ENCODE measurements around the gene USP30. TPM values are rescaled to one million over a fixed set of nuclear protein-coding genes. Genes with fewer than 3 reads are reported as not detected.

The USP30 gene, protein sequence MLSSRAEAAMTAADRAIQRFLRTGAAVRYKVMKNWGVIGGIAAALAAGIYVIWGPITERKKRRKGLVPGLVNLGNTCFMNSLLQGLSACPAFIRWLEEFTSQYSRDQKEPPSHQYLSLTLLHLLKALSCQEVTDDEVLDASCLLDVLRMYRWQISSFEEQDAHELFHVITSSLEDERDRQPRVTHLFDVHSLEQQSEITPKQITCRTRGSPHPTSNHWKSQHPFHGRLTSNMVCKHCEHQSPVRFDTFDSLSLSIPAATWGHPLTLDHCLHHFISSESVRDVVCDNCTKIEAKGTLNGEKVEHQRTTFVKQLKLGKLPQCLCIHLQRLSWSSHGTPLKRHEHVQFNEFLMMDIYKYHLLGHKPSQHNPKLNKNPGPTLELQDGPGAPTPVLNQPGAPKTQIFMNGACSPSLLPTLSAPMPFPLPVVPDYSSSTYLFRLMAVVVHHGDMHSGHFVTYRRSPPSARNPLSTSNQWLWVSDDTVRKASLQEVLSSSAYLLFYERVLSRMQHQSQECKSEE
- 10 to 100 TPM in 1 of 2 experiments, 1 to 10 TPM in 1; 9.8 to 12.1 TPM for total RNA-seq
- polyA plus RNA-seq = 10 to 100 TPM in 2 of 3 donors, 1 to 10 TPM in 1; 9.8 to 11.5 (median 10.2) TPM
- 9.0 to 23.0 (median 15.7) reads per million in 6 experiments for total RNA-seq

DNA sequence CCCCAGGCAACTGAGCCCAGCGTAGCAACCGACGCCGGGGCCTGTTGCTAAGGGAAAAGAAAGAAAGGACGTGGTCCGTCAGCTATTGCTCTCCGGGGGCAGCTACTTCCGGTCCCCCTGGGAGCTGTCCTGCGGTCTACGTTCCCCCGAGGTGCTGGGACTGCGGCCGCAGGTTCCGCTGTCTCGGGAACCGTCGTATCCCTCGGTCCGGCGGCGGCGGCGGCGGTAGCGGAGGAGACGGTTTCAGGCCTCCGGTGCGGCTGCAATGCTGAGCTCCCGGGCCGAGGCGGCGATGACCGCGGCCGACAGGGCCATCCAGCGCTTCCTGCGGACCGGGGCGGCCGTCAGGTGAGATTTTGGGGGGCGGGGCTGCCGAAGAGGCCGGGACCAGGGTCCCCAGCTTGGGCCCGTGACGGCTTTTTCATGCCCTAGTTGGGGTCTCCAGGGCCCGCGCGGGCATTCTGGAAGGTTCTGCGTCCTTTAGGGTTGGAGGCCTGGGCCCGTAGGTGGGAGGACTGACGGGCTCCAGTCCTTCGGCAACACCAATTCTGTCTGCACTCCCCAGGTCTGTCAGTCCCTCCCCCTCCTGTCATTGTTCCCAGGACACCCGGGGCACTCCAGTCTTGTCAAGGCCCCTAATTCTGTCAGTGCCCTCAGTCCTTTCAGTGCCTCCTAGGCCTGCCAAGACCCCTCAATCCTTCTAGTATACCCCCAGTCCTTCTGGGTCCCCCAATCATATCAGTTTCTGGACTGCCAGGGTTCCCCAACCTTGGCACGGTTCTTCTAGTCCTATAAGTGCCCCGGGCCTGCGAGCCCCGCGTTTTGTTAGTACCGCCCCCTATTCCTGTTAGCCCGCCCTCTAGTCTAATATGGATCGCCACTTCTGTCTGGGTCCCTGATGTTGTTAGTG is at the start of gene USP30:
Gene USP30 (plus strand): TSS at position 163 of the 910 bp plus-strand sequence. CDS start 103 bp downstream, at position 266.
- ATAC-seq (peak; percentile 73 to 80), DNase-seq (peak; percentile 69 to 92 (median 82))
- Mint-ChIP-seq H3K4me1 (peaks cover 7 to 28% (median 20%) of the 10 kb centered on the region in 4 donors), H3K9me3 (no peaks in the 10 kb centered on the region), H3K36me3 (peaks cover 0 to 14% (median 3%) of the 10 kb centered on the region in 3 donors), H3K4me3 (peak within 1 kb of the TSS; percentile 92 to 98 (median 96)), H3K27ac (peak within 1 kb of the TSS; percentile 93 to 99 (median 96)), H3K27me3 (no peaks in the 10 kb centered on the region)
- POLR2A ChIA-PET = interaction anchor here (0.7 to 1.5 kb wide), 9 partner anchors 32 to 521 kb away, joined by 3 to 8 read pairs (median 3); partner anchors contain the start of genes ALKBH2, ISCU, MMAB and MVK

DNA sequence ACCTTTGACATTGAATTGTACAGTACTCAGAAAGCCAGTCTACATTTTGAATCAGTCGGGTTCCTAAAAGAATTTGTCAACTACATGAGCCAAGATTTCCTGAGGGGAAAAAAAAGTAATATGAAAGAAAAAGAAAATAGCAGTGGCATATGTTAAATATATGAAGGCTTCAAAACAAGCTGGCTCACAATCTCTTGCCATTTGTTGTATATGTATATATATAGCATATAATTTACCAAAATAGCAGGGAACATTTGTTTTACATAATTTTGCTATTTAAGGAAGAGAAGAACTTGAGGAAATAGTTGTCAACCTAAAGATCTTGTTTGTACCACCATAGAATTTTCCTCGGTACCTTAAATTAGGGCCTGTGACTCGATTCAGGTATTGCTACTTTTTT is 48.4 kb upstream of the USP30 start:
- Mint-ChIP-seq H3K9me3 (no peaks in the 10 kb centered on the region), H3K36me3 (no peaks in the 10 kb centered on the region), H3K4me1 (peaks cover 0 to 1% (median 0%) of the 10 kb centered on the region in 4 donors), H3K4me3 (no peak overlapping the region), H3K27me3 (peaks cover 8 to 31% (median 14%) of the 10 kb centered on the region in 5 donors), H3K27ac (no peak overlapping the region)
- ATAC-seq (no peak), DNase-seq (no peak)
- POLR2A ChIA-PET = no interaction called here

DNA sequence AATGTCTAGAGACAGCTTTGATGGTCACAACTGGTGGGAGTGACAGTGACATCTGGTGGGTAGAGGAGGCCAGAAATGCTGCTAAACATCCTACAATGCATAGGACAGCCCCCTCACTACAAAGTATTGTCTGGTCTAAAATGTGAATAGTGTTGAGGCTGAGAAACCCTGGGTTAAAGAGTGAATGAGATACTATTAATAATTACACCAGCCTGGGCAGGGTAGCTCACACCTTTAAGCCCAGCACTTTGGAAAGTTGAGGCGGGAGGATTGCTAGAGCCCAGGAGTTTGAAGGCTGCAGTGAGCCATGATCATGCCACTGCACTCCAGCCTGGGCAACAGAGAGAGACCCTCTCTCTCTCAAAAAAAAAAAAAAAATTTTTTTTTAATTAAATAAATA is 42.6 kb upstream of the USP30 start:
- POLR2A ChIA-PET = interaction anchor here (0.7 kb wide), 1 partner anchor 9 kb away, joined by 3 read pairs; no protein-coding TSS in a partner anchor
- H3K4me3 Mint-ChIP-seq = no peak overlapping the region
- H3K36me3 Mint-ChIP-seq = peaks cover 0 to under 1% (median 0%) of the 10 kb centered on the region in 3 donors
- DNase-seq = no peak
- peaks cover 13 to 49% (median 28%) of the 10 kb centered on the region in 5 donors for H3K27me3 Mint-ChIP-seq
- no peak overlapping the region for H3K27ac Mint-ChIP-seq
- peaks cover 0 to 1% (median 0%) of the 10 kb centered on the region in 4 donors for H3K4me1 Mint-ChIP-seq
- ATAC-seq = no peak
- H3K9me3 Mint-ChIP-seq = no peaks in the 10 kb centered on the region

DNA sequence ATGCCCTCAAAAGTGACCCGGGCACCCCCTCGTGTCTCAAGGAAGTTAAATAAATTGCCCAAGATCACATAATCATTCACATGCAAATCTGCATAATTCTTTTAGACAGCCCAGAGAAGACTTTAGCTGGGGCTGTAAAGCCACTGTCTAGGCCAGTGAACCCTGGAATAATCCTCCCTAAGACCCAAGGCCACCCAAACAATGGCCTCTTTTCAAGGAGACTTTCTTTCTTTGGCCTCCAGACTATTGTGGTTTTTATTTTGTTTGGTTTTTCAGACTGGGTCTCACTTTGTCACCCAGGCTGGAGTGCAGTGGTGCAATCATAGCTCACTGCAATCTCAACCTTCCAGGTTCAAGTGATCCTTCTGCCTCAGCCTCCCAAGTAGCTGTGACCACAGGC is 42.1 kb upstream of the USP30 start:
- H3K27me3 Mint-ChIP-seq = peaks cover 16 to 51% (median 29%) of the 10 kb centered on the region in 5 donors

DNA sequence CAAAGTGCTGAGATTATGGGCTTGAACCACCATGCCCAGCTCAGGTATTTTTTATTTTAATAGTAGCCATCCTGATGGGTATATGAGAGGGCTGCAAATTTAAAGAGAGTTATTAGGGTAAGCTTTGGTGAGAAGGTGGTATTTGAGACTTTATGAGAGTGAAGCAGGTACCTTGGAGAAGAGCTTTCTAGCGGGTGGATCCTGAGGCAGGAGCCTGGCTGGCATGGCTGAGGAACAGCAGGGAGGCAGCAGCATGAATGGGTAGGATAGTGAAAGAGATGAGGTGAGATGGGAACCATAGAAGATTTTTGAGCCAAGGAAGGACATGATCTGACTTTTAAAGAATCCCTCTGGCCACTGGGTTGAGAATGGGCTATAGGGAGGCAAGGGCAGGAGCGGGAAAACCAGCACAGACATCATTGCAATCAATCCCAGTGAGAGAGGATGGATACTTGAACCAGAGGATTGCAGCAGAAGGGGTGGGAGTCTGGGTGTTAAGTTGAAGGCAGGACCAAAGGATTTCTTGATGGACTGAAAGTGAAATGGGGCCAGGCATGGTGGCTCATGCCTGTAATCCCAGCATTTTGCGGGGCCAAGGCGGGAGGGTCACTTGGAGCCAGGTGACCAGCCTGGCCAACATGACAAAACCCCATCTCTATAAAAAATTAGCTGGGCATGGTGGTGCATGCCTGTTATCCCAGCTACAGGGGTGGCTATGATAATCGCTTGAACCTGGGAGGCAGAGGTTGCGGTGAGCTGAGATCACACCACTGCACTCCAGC is 37.2 kb upstream of the USP30 start:
- Mint-ChIP-seq H3K4me1 (no peaks in the 10 kb centered on the region), H3K4me3 (no peak overlapping the region), H3K27me3 (peaks cover 23 to 46% (median 42%) of the 10 kb centered on the region in 5 donors)

More for the DNA sequence above, 42.1 kb upstream of the USP30 start:
- peaks cover 0 to 4% (median 0%) of the 10 kb centered on the region in 3 donors for H3K36me3 Mint-ChIP-seq
- H3K27ac Mint-ChIP-seq = no peak overlapping the region
- no peaks in the 10 kb centered on the region for H3K9me3 Mint-ChIP-seq
- POLR2A ChIA-PET = interaction anchor here (0.7 kb wide), 1 partner anchor 8 kb away, joined by 3 read pairs; no protein-coding TSS in a partner anchor
- no peak for ATAC-seq
- H3K4me3 Mint-ChIP-seq = peak overlapping the region in 1 of 10 donors; percentile 10
- no peak for DNase-seq
- H3K4me1 Mint-ChIP-seq = peaks cover 0 to 1% (median 0%) of the 10 kb centered on the region in 4 donors

DNA sequence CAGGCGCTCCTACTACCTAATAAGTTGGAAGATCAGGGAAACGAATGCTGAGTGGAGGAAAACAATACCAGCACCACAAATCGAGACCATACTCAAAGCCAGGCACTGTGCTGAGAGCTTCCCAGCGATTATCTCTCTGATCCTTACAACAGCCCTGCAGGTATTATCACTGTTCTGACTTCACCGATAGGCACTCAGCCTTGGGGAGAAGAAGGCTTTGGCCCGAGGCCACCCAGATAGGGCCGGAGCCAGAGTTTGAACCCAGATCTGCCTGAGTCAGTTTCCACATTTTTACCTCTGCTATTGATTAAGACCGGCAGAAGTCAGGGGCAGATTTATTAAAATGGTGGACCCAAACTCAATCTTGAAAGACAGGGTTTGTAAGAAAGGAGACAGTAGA is 36.4 kb upstream of the USP30 start:
- Mint-ChIP-seq H3K9me3 (peaks cover 0 to 2% (median 0%) of the 10 kb centered on the region in 9 donors), H3K4me3 (no peak overlapping the region), H3K27ac (no peak overlapping the region), H3K36me3 (peaks cover 0 to 4% (median 0%) of the 10 kb centered on the region in 3 donors), H3K27me3 (peaks cover 28 to 53% (median 47%) of the 10 kb centered on the region in 5 donors), H3K4me1 (peaks cover 0 to 4% (median 2%) of the 10 kb centered on the region in 4 donors)
- DNase-seq (no peak), ATAC-seq (no peak)
- POLR2A ChIA-PET = no interaction called here

More for the DNA sequence above, 37.2 kb upstream of the USP30 start:
- peaks cover 0 to 2% (median 0%) of the 10 kb centered on the region in 9 donors for H3K9me3 Mint-ChIP-seq
- DNase-seq (no peak), ATAC-seq (no peak)
- H3K27ac Mint-ChIP-seq = peak overlapping the region in 1 of 10 donors; percentile 82
- peaks cover 0 to 4% (median 0%) of the 10 kb centered on the region in 3 donors for H3K36me3 Mint-ChIP-seq
- POLR2A ChIA-PET = interaction anchor here (1.1 kb wide), 1 partner anchor 8 kb away, joined by 4 read pairs; no protein-coding TSS in a partner anchor

DNA sequence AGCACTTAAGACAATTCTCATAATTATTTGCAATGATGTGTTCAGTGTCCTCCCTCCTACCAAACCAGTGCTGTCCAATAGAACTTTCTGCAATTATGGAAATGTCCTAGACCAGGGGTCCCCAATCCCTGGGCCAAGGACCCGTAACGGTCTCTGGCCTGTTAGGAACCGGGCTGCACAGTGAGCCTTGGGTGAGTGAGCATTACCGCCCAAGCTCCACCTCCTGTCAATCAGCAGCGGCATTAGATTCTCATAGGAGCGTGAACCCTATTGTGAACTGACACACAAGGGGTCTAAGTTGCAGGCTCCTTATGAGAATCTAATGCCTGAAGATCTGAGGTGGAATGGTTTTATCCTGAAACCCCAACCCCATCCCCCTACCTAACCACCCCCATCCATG is 35.4 kb upstream of the USP30 start:
- Mint-ChIP-seq H3K36me3 (peaks cover 0 to 10% (median under 1%) of the 10 kb centered on the region in 3 donors), H3K27me3 (peaks cover 28 to 53% (median 49%) of the 10 kb centered on the region in 5 donors), H3K4me3 (no peak overlapping the region), H3K9me3 (peaks cover 0 to 3% (median 0%) of the 10 kb centered on the region in 9 donors), H3K27ac (peak overlapping the region in 1 of 10 donors; percentile 56), H3K4me1 (peaks cover 0 to 5% (median 2%) of the 10 kb centered on the region in 4 donors)
- ATAC-seq = no peak
- DNase-seq = no peak
- POLR2A ChIA-PET = no interaction called here

DNA sequence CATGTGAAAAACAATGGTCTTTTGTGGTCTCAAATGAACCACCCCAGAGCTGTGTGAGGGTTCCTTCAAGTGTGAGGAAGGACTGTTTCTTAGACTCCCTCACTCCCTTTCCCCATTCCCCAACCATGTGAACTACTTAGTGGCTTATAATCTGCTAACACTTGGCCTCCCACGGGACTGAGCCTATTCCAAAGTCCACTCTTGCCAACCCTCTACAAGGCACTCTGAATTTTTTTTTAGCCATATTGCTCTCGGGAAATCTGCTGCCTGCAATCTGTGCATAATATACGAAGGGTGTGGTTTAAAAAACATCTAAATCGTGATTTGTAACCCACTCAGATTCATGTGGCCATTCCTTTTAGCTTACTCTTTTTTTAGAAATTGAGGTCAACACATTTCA is 34.1 kb upstream of the USP30 start:
- peaks cover 0 to 10% (median 2%) of the 10 kb centered on the region in 3 donors for H3K36me3 Mint-ChIP-seq
- H3K9me3 Mint-ChIP-seq = peaks cover 0 to 4% (median 0%) of the 10 kb centered on the region in 9 donors
- no peak overlapping the region for H3K4me3 Mint-ChIP-seq
- H3K4me1 Mint-ChIP-seq = peaks cover 0 to 5% (median 2%) of the 10 kb centered on the region in 4 donors
- POLR2A ChIA-PET = interaction anchor here (0.5 kb wide), 1 partner anchor 8 kb away, joined by 3 read pairs; no protein-coding TSS in a partner anchor
- ATAC-seq (no peak), DNase-seq (no peak)
- H3K27ac Mint-ChIP-seq = no peak overlapping the region
- H3K27me3 Mint-ChIP-seq = peaks cover 30 to 65% (median 54%) of the 10 kb centered on the region in 5 donors

DNA sequence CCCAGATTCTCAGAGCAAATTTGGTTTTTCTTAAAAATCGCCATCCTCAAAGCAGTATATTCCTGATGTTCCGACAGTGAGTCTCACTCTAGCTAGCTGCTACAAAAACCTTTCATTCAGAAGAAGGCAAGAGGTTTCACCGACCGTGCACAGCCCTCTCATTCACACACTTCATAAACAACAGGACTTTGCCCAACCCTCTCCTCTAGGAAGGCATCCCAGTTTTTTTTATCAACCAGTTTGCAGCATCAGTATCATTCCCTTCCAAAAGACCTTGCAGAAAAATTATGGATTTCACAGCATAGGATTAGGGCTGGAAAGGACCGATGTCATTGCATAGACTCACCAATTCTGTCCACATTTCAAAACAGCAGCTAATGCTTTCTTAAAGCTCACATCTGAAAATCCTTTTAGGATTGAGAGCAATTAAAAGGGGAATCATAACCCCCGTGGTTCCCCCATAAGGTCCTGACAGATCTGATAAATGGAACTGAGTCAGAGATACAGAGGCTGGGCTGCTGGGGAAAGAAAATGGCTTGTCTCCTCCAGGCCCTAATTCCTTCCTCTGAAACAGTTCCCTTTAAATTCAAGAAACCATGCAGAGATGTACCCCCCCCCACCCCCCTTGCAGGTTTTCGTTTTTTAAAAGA is 32.1 kb upstream of the USP30 start:
- no peak for DNase-seq
- peaks cover 26 to 57% (median 46%) of the 10 kb centered on the region in 5 donors for H3K27me3 Mint-ChIP-seq
- H3K9me3 Mint-ChIP-seq = peaks cover 0 to 4% (median 0%) of the 10 kb centered on the region in 9 donors
- POLR2A ChIA-PET = no interaction called here
- peak overlapping the region in 1 of 10 donors; percentile 28 for H3K4me3 Mint-ChIP-seq
- no peak overlapping the region for H3K27ac Mint-ChIP-seq
- ATAC-seq = no peak
- H3K36me3 Mint-ChIP-seq = peaks cover 0 to 6% (median 2%) of the 10 kb centered on the region in 3 donors
- peaks cover 0 to 5% (median 2%) of the 10 kb centered on the region in 4 donors for H3K4me1 Mint-ChIP-seq

DNA sequence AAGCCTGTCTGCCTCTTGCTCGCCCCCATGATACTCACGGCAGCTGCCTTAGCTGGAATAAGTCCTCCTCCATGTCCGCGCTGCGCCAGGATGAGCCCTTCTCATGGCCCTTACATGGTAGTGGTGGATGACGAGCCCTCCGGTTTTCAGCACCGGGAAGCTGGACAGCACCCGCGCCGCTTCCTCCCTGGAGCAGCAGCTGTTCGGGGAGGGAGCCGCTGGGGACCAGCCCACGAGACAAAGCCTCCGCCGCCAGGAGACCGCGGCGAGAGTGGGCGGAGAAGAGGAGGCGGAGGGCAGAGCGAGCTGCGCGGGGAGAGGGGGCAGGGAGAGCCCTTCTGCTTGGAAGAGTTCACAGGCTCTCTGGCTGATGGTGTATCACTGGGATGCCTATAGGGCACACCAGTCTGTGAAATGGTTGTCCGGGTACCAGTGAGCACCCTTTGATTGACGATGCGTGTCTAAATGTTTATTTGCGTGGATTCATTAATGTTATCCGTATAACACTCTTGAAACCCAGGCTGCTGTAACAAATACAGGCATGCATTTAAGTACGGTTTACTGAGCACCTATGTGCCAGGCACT is 31.5 kb upstream of the USP30 start, which contains the start of gene SVOP:
Gene SVOP (minus strand): TSS at position 273 of the 585 bp plus-strand sequence. CDS start 200 bp downstream, at position 73.
- ATAC-seq (peak in 1 of 2 donors; percentile 42), DNase-seq (peak in 4 of 10 donors; percentile 0 to 20 (median 6))
- no peak within 1 kb of the TSS for H3K27ac Mint-ChIP-seq
- peaks cover 26 to 51% (median 44%) of the 10 kb centered on the region in 5 donors for H3K27me3 Mint-ChIP-seq
- H3K4me1 Mint-ChIP-seq = peaks cover 0 to 5% (median 2%) of the 10 kb centered on the region in 4 donors
- H3K36me3 Mint-ChIP-seq = peaks cover 0 to 6% (median 2%) of the 10 kb centered on the region in 3 donors
- H3K9me3 Mint-ChIP-seq = peaks cover 0 to 4% (median 0%) of the 10 kb centered on the region in 9 donors
- H3K4me3 Mint-ChIP-seq = peak within 1 kb of the TSS in 2 of 10 donors; percentile 28 to 51
- POLR2A ChIA-PET = no interaction called here

All from naive thymus-derived CD8-positive, alpha-beta T cell (primary cell).